NCI-H524 treated with DMSO at 0.1 percent for 48 hours (cell line): ENCODE data around the gene SCCPDH.
"Not testable (repeated sequence)": the region's sequence is repeated elsewhere in the genome, so short reads cannot be mapped to it uniquely, and the experiment has no call there.

Experiments
- DNase-seq: peaks from one replicate; lab custom pipeline; 2025; lab: John Stamatoyannopoulos, UW

Gene SCCPDH, protein sequence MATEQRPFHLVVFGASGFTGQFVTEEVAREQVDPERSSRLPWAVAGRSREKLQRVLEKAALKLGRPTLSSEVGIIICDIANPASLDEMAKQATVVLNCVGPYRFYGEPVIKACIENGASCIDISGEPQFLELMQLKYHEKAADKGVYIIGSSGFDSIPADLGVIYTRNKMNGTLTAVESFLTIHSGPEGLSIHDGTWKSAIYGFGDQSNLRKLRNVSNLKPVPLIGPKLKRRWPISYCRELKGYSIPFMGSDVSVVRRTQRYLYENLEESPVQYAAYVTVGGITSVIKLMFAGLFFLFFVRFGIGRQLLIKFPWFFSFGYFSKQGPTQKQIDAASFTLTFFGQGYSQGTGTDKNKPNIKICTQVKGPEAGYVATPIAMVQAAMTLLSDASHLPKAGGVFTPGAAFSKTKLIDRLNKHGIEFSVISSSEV

DNA sequence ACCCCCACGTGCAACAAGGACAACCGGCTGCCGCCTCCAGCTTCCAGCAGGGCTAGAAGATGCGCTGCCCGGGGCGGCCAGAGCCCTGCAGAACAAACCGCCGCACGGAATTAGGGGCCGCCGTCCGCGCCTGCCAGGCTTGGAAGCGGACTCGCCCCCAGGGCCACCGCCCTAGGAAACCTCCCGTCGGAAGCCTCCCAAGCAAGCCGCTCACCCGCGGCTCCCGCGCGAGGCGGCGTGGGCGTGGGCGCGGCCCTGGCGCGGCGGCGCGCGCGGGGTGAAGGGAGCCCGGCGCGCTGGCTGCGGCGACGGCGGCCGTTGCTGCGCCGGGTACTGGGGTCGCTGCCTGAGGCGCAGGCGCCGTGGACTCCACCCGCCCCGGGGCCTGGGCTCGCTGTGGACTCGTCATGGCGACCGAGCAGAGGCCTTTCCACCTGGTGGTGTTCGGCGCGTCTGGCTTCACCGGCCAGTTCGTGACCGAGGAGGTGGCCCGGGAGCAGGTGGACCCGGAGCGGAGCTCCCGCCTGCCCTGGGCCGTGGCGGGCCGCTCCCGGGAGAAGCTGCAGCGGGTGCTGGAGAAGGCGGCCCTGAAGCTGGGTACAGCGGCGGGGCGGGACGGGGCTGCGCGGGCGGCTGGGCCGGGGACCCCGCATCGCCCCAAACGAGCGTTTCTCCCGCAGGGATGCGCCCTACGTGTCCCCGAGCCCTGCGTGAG, at the start of gene SCCPDH:
TSS of gene SCCPDH (plus strand) at position 394 of the 715 bp plus-strand sequence. CDS start at position 408, 14 bp downstream.
- DNase-seq: peak; percentile 22

DNA sequence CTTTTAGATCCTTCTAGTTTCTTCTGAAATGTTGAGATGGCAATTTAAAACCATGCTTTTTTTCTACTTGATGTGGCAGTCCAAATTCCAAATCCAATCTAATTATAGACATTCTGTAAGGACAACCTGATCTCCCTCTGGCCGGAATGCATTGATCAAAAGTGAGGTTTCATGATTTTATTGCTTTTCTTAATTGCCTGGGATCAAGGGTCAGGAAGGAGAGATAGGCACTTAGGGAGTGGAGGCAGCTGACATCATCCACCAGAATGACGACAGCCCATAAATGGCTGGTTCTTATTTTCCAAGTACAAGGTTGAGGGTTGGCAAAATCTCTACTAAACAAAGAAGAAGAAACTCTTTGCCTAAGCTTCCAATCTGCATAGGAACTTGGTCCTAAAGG, 46.4 kb upstream of the SCCPDH start:
- DNase-seq: no peak

DNA sequence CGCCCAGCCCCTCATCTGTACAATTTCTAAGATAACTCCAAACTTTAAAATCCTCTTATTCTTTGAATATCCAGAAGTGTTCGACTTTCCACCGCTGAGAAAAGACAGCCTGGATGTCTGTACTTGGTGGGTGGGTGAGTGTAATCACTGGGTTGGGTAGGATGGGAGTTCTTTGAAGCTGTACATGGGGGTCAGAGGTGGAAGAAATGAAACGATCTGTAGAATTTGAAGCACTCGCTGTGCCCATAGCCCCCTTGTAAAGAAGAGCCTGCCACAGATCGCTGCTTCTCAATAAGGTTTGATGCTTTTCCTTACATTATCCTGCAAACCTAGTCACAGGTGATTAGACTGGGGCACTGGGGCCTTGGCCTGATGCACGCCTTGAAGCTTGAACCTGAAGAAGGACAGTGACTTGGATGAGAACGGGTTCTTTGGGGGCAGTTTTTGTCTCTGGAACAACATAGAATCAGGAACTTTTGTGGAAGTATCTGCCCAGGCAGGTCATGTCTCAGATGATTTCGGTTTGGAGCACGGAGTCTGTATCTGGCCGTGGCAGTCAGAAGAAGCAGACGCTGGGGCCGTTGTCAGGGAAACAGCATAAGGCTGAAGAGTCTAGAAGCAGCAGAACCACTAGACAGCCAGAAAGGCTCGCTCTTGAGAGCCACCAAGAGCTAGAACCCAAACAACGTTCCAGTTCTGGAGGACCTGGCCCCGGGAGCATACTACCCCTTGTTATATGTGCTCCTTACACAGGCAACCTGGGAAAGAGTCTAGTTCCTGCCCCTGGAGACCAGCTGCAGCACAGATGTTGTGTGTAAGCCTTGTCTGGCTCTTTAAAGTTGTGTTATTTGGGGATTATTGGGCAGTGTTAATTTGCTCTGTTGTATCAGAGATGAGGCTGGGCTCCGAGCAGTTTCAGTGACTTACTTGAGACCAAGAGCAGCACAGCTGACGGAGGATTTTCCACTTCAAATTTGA, 45.1 kb upstream of the SCCPDH start:
- DNase-seq: no peak

DNA sequence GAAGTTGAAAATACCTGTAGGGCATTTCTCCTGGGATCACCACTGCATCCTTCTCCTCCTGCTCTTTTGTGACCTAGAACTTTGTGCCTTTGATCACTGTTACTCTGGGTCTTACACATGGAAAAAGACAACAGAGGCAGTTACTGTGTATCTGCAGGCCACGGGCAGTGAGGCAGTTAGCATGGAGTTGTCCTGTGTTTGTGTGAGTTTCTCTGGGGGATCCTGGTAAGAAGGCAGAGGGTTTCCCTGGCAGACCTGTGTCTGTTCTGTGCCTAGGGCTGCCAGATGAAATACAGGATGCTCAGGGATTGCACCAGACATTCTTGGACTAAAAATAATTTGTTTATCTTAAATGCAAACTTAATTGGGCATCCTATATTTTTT, 44.4 kb upstream of the SCCPDH start:
- DNase-seq: no peak

DNA sequence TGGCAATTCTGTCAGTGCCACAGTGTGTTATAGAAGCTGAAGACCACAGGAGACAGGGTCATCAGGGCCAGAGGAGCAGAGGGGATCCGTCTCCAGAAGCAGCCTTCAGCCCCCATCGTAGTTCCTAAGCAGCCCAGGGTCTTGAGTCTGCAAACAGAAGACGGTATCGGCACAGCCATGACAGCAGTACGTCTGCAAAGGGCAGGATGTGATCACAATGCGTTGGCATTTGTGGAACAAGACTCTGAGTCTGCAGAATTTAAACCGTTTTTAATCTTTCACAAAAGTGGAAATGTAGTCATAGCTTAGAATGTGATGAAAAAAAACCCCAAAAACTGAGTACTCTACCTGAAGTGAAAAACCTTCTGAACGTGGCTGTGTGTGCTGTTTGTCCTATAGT, 44.0 kb upstream of the SCCPDH start:
- DNase-seq: no peak

DNA sequence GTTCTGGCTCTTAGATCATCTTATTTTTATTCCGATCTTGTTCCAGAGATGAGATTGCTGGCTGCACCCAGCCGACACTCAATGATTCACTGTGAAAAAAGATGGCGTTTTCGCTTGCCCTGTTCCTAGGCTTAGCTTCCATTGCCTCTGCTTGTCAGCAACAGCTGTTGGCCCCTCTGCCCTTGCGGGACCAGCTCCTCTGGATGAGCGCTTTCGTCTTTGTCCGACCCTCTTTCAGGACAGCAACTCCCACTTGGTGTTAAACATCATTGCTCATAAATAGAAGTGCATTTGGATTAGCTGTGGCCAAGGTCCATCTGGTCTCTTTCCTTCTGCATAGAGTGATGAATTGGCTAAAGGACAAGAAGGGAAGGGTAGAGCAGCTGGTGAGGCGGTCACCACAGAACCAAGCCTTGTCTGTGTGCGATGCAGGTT, 43.5 kb upstream of the SCCPDH start:
- peak; percentile 74 for DNase-seq

DNA sequence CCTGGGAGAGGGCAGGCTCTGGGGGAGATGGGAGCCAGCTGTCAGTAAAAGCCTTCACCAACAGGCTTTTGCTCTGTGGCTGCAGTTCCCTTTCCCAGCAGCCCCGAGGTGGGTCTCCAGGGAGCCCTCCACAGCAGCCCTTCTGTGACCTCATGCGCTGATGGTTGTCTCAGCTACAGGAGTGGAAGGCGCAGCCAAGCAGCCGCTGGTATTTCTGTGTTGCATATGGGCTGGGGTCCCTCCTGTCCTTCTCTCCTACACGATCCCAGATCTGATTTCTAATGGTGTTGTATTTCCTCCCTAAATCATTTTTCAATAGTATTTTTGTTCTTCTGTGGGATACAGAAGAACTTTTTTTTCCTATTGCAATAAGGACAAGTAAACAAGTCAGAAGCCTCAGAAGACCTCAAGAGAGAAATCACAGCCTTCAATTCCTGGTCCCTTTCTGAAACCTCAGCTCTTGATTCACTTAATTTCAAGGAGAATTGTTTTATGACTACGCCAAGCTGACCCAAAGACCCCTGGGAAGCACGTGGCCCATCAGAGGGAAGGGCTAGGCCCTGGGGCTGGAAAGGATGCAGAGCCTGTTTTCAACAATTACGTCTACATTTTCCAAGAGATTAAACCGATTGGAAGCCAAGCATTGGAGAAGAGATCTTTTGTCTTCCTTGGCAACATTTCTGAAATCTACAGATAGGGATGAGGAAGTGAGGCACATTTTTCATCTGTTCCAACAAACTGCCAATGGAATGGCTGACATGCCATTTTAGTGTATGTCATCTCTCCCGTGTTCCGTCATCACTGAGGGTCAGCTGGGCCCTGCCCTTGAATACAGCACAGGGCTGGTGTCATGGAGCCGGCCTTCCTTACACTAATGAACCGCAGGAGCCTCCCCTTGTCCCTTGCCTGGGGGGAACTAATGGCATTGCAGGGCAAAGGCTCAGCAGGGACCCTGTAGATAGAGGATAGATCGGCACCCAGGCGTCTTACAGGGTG, 42.0 kb upstream of the SCCPDH start:
- peak; percentile 40 for DNase-seq

DNA sequence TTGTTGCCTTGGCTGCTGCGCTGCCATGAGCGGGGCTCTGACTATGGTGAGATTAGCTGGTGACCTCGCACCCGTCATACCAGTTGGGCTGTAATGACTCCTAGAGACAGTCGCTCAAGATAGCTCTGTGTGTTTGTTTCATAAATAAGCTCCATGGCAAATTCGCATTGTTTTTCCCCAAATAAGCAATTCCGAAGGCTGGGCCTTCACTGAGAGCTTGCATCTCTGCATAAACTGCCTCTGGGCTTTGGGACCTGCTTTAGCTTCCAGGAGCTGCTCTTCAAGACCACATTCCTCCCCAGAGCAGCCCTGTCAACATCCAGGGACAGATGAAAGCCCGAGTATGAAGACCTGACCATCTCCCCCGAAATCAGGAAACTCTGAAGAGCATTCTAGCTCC, 40.7 kb upstream of the SCCPDH start:
- no peak for DNase-seq

DNA sequence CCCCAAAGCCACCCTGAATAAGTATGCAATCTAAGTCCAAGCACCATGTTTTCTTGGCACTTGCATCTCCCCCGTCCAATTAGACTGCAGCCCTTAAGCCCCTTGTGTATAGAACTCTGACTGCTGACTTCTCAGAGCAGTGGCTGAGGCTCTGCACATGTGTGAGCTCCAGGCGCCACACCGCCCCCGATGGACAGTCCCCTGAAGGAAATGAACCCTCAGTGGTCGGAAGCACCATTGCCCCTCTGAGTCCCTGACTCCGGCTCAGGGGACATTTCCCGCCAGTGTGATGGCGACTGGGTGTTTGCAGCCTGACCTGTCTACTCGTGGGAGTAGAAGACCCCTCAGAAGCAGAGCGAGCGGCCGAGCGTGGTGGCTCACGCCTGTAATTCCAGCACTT, 37.2 kb upstream of the SCCPDH start:
- no peak for DNase-seq

DNA sequence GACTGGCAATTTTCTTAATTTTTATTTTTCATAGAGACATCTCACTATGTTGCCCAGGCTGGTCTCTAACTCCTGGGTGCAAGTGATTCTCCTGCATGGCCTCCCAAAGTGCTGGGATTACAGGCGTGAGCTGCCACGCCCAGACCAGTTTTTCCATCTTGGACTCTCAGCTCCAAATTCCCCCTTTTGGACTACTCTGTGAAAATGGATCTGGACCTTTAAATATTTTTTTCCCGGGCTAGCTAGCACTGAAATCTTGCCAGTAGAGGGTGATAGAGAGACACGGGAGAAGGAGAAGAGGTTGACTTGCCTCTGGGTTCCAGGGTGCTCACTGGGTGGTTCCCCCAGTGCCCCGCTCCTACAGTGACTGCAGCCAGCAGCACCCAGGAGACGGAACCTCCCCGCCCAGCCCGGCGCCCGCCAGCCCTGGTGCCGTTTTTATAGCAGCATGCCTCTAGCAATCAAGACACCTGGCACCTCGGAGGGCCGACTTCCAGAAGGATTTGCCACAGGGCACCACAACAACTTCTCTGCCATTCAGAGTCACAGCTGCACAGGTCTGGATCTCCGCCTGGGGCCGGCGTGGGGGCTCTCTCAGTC, 34.7 kb upstream of the SCCPDH start:
- peak; percentile 26 for DNase-seq

DNA sequence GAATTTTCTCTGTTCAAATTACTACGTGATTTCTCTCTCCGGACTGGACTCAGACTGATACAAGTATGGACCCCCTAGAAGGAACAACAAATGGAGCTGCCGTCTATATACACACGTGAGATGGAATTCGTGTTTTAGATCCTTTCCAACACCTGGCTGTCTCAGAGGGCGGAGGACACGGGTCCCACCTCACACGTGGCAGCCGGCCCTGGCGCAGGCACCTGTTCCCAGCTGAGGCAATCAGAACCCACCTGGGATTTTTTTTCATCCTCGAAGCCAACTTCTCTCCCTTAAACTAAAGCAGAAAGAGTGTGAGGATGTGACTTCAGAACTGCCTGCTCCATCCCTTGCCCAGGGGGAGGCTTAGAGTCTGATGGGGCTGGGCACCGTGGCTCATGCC, 34.1 kb upstream of the SCCPDH start:
- no peak for DNase-seq

DNA sequence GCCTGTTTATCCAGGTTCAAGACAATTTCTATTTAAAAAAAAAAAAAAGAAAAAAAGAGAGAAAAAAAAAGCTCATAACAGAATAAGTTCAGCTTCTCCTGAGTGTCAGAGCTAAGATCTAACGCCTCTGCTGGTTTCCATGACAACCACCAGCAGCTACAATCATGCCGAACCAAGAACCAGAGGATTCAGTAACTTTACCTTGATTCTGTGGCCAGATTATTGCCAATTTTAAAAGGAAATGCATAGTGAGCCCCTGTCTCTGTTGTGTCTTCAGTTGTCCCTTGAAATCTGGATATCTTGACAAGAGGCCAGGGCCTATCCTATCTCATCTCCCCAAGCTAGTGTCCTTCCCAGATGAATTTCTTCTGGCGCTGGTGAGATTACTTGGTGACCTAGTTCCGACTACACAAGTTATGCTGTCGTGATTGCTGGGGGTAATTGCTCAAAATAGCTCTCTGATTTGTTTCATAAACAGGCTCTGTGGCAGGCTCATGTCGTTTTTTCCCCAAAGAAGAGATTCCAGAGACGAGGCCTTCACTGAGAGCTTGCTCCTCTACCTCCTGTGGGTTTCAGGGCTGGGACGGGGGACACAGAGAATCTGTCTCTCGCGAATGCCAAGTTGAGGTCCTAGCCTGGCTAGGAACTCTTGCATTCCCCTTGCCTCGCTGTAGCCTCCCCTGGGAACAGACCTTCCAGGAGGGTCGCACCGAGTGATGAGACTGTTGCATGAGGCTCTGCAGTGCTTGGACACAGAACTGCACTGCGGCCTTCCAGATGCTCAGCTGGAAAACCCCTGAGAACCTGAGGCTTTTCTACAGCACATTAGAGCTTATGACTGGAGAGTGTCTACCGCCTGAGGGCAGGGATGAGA, 32.4 kb upstream of the SCCPDH start:
- DNase-seq: no peak

DNA sequence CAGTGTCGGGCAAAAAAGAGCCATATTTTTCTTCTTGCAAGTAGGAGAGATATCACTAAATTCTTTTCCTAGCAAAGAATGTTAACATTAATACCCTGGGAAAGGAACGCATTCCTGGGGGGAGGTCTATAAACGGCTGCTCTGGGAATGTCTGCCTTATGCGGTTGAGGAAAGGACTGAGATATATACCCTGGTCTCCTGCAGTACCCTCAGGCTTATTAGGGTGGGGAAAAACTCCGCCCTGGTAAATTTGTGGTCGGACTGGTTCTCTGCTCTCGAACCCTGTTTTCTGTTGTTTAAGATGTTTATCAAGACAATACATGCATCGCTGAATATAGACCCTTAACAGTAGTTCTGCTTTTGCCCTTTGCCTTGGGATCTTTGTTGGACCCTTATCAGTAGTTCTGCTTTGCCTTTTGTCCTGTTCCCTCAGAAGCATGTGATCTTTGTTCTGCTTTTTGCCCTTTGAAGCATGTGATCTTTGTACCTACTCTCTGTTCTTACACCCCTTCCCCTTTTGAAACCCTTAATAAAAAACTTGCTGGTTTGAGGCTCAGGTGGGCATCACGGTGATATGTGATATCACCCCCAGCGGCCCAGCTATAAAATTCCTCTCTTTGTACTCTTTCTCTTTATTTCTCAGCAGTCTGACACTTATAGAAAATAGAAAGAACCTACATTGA, 29.9 kb upstream of the SCCPDH start:
- not testable (repeated sequence) for DNase-seq

DNA sequence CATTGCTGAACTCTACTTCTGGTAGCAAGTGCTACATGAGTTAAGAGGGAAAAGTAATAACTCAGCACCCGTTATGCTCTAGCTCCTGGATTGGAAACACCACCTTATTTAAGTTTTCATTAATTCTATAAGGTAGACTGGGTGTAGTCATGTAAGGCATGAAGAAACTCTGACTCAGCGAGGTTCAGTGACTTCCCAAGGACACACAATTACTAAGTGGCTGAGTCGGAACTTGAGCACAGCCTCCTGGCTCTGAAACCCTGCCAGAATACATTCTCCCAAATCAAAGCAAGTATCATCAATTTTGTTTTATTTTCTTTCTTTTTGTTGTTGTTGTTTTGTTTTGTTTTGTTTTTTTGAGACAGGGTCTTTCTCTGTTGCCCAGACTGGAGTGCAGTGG, 29.1 kb upstream of the SCCPDH start:
- DNase-seq: no peak

DNA sequence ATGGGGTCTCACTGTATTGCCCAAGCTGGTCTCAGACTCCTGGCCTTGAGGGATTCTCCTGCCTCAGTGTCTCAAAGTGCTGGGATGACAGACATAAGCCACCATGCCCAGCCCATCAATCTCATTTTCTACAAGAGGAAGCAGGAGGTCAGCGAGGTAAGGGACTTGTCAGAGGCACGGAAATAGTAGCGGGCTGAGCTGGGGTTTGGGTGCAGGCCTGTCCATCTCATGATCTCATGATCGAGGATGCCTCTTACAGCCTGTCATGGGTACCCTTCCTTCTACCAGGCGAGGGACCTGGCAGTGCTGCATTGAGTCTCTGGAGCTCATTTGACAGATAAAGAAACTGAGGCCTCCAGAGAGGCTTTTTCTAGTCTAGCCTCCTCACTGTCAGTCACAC, 28.5 kb upstream of the SCCPDH start:
- DNase-seq: no peak

DNA sequence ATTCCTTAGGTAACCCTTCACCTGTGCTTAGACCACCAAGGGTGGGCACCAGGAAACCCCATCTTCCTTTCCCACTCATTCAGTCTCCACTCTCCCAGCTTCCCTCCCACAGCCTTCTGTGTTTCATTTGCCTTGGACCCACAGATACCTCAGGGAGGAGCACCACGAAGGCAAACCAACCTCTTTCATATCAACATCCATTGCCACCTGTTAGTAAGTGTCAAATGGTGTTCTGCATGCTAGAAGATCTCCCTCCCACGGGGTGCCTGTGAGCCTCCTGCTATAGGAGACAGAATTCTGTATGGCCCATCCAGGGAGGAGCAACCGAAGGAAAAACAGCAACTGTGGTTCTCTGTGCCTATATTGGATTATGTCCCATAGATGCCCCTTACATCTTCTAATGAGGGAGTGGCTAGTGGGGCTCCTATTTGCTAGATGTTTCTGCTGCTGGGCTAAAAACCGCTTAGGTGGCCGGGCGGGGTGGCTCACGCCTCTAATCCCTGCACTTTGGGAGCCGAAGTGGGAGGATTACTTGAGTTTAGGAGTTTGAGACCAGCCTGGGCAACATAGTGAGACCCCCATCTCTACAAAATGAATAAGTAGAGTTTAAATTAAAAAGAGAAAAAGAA, 25.6 kb upstream of the SCCPDH start:
- no peak for DNase-seq

DNA sequence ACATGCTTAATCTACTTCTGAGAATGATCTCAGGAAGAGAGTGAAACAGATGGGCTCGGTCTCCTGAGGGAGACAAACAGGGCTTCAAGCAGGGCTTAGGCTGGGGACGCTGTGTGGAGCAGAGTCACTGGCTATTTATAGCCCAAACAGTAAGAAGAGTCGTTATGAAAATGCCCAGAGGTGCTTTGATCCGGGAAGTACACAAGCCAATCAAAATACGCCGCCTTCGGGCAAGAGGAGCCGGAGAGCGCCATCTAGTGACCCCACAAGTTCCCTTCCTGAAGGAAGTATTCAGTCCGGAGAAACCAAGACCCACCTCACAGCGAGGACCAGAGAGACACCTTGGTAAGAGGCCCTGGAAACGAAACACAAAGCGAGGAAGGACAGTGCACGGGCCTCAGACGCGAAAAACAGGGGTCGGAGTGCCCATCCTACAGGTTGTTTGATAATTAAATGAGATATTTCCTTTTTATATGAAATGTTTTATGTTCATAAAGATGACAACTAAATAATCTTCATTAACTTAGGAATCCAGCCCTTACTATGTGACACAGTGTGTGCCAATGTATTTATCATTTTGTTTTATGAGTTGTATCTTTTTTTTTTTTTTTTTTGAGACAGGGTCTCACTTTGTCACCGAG, 25.0 kb upstream of the SCCPDH start:
- DNase-seq: peak; percentile 48

DNA sequence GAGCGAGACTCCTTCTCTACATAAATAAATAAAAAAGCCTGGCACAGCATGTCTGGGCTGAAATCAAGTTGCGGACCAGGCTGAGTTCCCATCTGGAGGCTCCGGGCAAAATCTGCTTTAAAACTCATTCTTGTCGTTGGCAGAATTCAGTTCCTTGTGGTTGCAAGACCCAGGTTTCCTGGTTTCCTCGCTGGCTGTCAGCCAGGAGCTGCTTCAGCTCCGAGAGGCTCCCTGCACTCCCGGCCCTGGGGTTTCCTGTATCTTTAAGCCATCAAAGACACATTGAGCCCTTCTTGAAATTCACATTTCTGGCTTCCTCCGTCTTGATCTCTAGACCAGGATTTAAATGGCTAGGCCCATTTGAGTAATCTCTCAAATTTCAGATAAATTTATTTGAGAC, 20.6 kb upstream of the SCCPDH start:
- no peak for DNase-seq
